ENCODE measurements around the gene ADH6.

DNA sequence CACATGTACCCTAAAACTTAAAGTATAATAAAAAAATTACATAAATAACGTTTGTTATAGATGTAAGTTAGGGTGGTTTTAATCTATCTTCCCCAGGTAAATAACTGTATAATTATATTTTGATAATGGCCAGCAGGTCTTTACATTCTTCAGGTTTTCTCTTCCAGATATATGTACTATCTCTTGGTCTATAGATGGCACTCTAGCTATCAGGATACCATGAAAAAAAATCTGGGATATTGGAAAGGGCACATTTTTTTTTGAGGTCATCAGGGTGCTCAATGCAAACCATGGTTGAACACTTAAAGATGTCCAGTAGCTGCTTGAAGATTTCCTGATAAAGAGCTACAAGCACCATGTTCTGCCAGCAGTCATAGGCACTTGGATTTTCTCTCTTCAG is 59.3 kb downstream of the ADH6 start:
- TF ChIP-seq CTCF (IDR thresholded peaks at IDR 0.05), result no peak
- TF ChIP-seq POLR2A (IDR thresholded peaks at IDR 0.05), result no peak

All from testis (tissue), 2 donors.